Ishikawa (cell line): ENCODE data around the gene RBM38.

ENCODE experiments used
- CEBPB ChIP-seq: IDR thresholded peaks from 2 replicates; pipeline ENCODE4 v1.6.1; 2012
- CREB1 ChIP-seq: IDR thresholded peaks from 2 replicates; pipeline ENCODE4 v1.6.1; 2012; ENCODE audit warnings: low read depth
- EP300 ChIP-seq: IDR thresholded peaks from 2 replicates; pipeline ENCODE4 v1.6.1; 2012; ENCODE audit warnings: borderline replicate concordance
- RAD21 ChIP-seq: IDR thresholded peaks from 2 replicates; pipeline ENCODE4 v1.6.1; 2012; ENCODE audit warnings: low read depth
- REST ChIP-seq: IDR thresholded peaks from 2 replicates; pipeline ENCODE4 v1.6.1; 2012; ENCODE audit warnings: low read depth, mild to moderate bottlenecking
- TCF12 ChIP-seq: IDR thresholded peaks from 2 replicates; pipeline ENCODE4 v1.6.1; 2012; ENCODE audit warnings: low read depth
- YY1 ChIP-seq: IDR thresholded peaks from 2 replicates; pipeline ENCODE4 v1.6.1; 2012; ENCODE audit warnings: low read depth

GRCh38 chr20:57377350-57377749 lies 13.8 kb upstream of the RBM38 start:
- TF ChIP-seq CREB1 (no peak), TCF12 (no peak), YY1 (no peak), EP300 (no peak), RAD21 (no peak), REST (no peak), CEBPB (no peak)
